ENCODE measurements around the gene ANKS1B.

- no peak for TF ChIP-seq CTCF (conservative IDR thresholded peaks at IDR 0.05; ENCODE audit: low read length)
- no peak for TF ChIP-seq EZH2phosphoT487 (IDR thresholded peaks at IDR 0.05; ENCODE audit: borderline replicate concordance)
Observed at GRCh38 chr12:99695050-99695449, 289.7 kb downstream of the ANKS1B start.
